ENCODE results near the gene PI4K2A. TPM values are rescaled to one million over a fixed set of nuclear protein-coding genes. Genes with fewer than 3 reads are reported as not detected.
"Not testable (repeated sequence)": the region's sequence is repeated elsewhere in the genome, so short reads cannot be mapped to it uniquely, and the experiment has no call there.

PI4K2A gene
- total RNA-seq, 1 donor: 6.5 TPM

DNA sequence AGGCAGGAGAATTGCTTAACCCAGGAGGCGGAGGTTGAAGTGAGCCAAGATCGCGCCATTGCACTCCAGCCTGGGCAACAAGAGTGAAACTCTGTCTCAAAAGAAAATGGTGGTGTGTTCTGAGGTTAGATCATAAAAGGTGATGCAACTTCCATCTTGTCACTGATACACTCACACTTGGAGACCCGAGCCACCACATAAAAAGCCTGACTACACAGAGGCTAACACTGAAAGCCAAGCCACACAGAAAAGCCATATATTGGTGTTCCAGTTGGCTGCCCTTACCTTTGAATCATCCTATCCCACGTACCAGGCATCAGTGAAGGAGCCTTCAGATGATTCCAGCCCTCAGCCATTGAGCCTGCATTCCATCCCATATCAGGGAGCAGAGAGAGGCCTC, 11.2 kb upstream of the PI4K2A start:
- no peak for DNase-seq (ENCODE audit: low read depth in 2 of 3, low spot score in 2 of 3)

GRCh38 chr10:97631098-97631497, 9.4 kb upstream of the PI4K2A start:
- no peak for DNase-seq (ENCODE audit: low read depth in 2 of 3, low spot score in 2 of 3)

DNA sequence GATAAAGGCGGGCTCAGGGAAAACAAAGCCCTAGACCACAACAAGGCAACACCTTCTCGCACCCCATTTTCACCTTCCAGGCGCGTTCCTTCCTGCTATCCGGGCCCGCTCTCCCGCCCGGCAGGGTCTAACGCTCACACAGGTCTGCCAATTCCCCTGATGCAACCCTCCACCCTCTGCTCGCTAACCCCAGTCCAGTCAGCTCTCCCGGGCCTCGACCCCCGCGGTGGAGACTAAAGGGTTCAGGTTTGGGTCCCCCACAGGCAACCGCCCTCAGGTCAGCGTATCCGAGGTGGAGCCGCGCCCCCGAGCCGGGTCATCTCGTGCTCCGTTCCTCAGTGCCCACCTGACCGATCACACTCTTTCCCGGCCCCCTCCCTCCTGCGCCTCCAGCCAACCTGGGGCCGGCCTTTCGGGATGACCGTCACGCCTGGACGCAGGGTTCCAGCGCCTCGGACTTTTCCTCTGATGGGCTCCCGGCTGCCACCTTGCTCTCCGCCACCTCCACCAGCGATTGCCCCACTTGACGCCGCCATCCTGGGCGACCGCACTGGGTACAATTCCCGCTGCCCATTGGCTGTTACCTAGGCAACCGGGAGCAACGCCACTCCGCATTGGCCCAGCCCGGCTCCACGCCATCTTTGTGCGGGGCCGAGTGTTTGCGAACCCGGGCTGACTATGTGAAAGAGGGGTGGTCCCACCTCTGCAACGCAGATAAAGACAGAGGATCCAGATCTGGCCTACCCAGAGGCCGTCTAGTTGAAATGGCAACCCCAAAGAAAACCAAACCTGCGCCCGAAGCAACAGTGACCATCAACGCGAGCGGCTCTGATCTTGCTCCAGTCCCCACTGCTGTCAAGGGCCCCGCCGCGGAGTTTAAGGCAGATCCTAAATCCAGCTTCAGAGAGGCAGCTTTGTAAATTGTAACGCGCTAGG, 7.3 kb upstream of the PI4K2A start, which contains the start of gene MORN4:
Gene MORN4, minus strand, starts transcription at position 552 of the 936 bp plus-strand sequence. CDS start 13,847 bp downstream, outside the sequence.
- peak; percentile 76 to 95 (median 91) for DNase-seq (ENCODE audit: low read depth in 2 of 3, low spot score in 2 of 3)

GRCh38 chr10:97633921-97634320, 6.5 kb upstream of the PI4K2A start:
- peak in 1 of 3 donors; percentile 21 for DNase-seq (ENCODE audit: low read depth in 2 of 3, low spot score in 2 of 3)

DNA sequence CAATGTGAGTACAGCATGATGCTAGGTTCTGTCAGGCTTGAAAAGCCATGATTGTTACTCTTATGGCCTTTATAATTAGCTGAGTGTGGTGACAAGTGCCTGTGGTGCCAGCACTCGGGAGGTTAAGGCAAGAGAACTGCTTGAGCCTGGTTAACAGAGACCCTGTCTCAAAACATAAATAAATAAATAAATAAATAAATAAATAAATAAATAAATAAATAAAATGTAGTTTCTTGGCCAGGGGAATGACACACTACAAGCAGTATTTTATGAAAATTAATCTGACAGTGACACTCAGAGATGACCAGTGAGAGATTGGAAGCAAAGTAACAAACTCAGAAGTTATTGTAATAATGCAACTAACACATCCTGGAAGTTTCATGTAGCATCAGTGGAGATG, 4.9 kb upstream of the PI4K2A start:
- no peak for DNase-seq (ENCODE audit: low read depth in 2 of 3, low spot score in 2 of 3)

- not testable (repeated sequence) for DNase-seq (ENCODE audit: low read depth in 2 of 3, low spot score in 2 of 3)
These were observed 1.4 kb upstream of the PI4K2A start for GRCh38 chr10:97639090-97639489.

DNA sequence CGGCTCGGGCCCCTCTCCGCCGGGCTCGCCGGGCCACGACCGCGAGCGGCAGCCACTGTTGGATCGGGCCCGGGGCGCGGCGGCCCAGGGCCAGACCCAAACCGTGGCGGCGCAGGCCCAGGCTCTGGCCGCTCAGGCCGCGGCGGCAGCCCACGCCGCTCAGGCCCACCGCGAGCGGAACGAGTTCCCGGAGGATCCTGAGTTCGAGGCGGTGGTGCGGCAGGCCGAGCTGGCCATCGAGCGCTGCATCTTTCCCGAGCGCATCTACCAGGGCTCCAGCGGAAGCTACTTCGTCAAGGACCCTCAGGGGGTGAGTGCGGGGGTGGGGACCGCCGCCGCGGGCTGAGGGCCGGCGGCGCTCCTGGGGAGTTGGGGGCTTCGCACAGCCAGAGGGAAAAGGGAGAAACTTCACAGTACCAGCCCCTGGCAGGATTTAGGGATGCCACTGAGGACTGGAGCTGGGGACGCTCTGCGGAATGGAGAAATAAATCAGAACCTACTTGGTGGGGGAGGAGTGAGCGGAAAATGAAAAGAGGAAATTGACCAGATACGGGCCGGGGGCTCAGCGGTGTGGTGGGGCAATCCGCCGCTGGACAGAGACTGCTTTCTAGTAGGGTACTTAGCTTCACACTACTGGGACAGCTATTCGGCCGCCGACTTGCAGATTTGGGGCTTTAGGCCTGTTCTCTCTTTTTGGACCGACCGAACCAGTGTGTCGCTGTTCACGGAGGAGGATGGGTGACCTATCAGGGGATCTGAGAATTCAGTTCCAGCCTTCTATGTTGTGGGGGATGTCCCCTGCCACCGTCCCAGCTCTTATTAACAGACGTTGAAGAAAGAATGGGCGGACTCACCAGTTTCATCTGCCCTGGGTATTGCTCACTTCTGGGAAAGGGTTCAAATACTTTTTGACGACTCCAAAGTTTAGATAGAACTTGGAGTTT, 669 bp downstream of the PI4K2A start:
- DNase-seq (ENCODE audit: low read depth in 2 of 3, low spot score in 2 of 3): peak in 2 of 3 donors; percentile 32 to 41

GRCh38 chr10:97642471-97643159, 2.1 kb downstream of the PI4K2A start:
- not testable (repeated sequence) for DNase-seq (ENCODE audit: low read depth in 2 of 3, low spot score in 2 of 3)

- DNase-seq (ENCODE audit: low read depth in 2 of 3, low spot score in 2 of 3): no peak
These were observed 3.0 kb downstream of the PI4K2A start for GRCh38 chr10:97643441-97643985.

GRCh38 chr10:97644936-97645335, 4.5 kb downstream of the PI4K2A start:
- no peak for DNase-seq (ENCODE audit: low read depth in 2 of 3, low spot score in 2 of 3)

- no peak for DNase-seq (ENCODE audit: low read depth in 2 of 3, low spot score in 2 of 3)
These were observed 7.1 kb downstream of the PI4K2A start for GRCh38 chr10:97647556-97647955.

- peak in 2 of 3 donors; percentile 33 to 46 for DNase-seq (ENCODE audit: low read depth in 2 of 3, low spot score in 2 of 3)
These were observed 8.3 kb downstream of the PI4K2A start for GRCh38 chr10:97648562-97649404.

GRCh38 chr10:97649405-97649750, 8.9 kb downstream of the PI4K2A start:
- not testable (repeated sequence) for DNase-seq (ENCODE audit: low read depth in 2 of 3, low spot score in 2 of 3)

DNA sequence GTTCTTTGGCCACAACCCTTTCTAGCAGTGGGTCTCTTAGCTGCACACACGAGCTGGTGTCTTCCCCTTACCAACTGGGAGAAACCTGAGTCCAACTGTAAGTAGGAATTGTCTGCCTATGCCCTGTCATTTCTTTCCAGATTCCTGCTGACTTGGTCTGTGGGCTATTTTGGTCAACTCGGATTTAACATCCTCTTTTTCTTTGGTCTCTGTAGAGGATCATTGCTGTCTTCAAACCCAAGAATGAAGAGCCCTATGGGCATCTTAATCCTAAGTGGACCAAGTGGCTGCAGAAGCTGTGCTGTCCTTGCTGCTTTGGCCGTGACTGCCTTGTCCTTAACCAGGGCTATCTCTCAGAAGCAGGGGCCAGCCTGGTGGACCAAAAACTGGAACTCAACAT, 10.3 kb downstream of the PI4K2A start:
- no peak for DNase-seq (ENCODE audit: low read depth in 2 of 3, low spot score in 2 of 3)

DNA sequence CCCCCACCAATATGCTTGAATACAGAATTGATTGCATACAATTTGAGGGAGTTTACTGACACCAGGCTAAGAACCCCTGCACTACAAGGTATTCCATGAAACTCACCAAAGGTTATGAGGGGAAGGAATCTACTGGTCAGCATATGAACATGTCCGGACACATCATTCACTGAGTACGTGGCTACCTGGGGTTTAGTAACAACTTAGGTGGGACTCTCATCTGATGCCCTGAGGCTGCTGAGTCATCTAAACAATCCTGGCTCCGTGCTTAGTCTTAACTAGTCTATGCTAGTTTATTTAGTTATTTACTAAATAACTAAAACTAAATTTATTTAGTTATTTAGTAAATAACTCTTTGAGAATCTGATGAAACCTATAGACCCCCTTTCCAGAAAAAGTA, 11.3 kb downstream of the PI4K2A start:
- DNase-seq (ENCODE audit: low read depth in 2 of 3, low spot score in 2 of 3): no peak

- DNase-seq (ENCODE audit: low read depth in 2 of 3, low spot score in 2 of 3): no peak
These were observed 16.3 kb downstream of the PI4K2A start for GRCh38 chr10:97656777-97657176.

DNA sequence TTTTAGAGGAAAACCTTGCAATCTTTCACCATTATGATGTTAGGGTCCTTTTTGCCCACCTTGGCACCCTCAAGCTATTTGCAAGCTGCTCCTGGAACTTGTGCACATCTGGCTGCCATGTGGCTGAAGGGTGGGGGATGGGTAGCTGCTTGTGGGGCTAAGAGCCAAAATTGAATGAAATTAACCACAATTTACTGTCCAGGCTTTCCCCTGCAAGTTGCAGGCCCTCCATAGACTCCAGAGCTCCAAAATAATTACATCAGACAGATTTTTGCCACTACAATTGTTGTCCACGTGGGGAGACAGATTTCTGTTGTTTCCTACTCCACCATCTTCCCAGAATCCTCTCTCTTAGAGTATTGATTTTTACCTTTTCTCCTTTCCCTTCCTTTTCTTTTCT, 19.1 kb downstream of the PI4K2A start:
- DNase-seq (ENCODE audit: low read depth in 2 of 3, low spot score in 2 of 3): no peak

GRCh38 chr10:97664282-97664850, 23.9 kb downstream of the PI4K2A start:
- peak in 1 of 3 donors; percentile 40 for DNase-seq (ENCODE audit: low read depth in 2 of 3, low spot score in 2 of 3)

GRCh38 chr10:97666992-97667391, 26.5 kb downstream of the PI4K2A start:
- no peak for DNase-seq (ENCODE audit: low read depth in 2 of 3, low spot score in 2 of 3)

Data from hematopoietic multipotent progenitor cell (in vitro differentiated cells).